ENCODE results near the gene FBXW5. TPM values are rescaled to one million over a fixed set of nuclear protein-coding genes. Genes with fewer than 3 reads are reported as not detected.

Gene FBXW5
- total and polyA plus RNA-seq, 10 of the 15 experiments (the other 5 are each of a cell fraction or from before 2014, with no cell fraction given), result 0.21 to 97.3 (median 44.5) TPM

Other genes starting within 250 kb of the FBXW5 start
Only the 7 nearest of the 32 such genes appear.
- gene TRAF2, start 58.2 kb downstream of the FBXW5 start, total RNA-seq (2014; rRNA removed), result 15.8 and 16.8 TPM in 2 replicates
- gene TRAF2, start 58.2 kb downstream of the FBXW5 start, total RNA-seq (2014; rRNA removed; fragmentation: Illumina TruSeq; extraction: Trizol), result 12.3 and 13.2 TPM in 2 replicates
- gene TRAF2, start 58.2 kb downstream of the FBXW5 start, total RNA-seq (2021), result 31.0 and 33.5 TPM in 2 replicates
- gene TRAF2, start 58.2 kb downstream of the FBXW5 start, polyA plus RNA-seq (2011; rRNA removed), result 10.5 and 21.6 TPM in 2 replicates
- gene TRAF2, start 58.2 kb downstream of the FBXW5 start, polyA plus RNA-seq (2014; fragmentation: Illumina TruSeq; extraction: Trizol), result 1.9 and 10.0 TPM in 2 replicates
- gene TRAF2, start 58.2 kb downstream of the FBXW5 start, polyA plus RNA-seq (2014; fragmentation: Nextera tagmentation; extraction: Ambion mirVana), result 1 to 10 TPM in 1 of 2 experiments, under 1 TPM in 1; 0.34 to 1.1 TPM
- gene TRAF2, start 58.2 kb downstream of the FBXW5 start, polyA plus RNA-seq (2014; rRNA removed), result 28.1 and 29.4 TPM in 2 replicates
- gene TRAF2, start 58.2 kb downstream of the FBXW5 start, polyA plus RNA-seq (2016; fragmentation: Nextera tagmentation; extraction: Ambion mirVana), result 10 to 100 TPM; 39.3 to 39.5 TPM
- not detected in 2 replicates for gene C8G, start 505 bp upstream of the FBXW5 start, total RNA-seq (2014; rRNA removed)
- not detected in 2 replicates for gene C8G, start 505 bp upstream of the FBXW5 start, total RNA-seq (2014; rRNA removed; fragmentation: Illumina TruSeq; extraction: Trizol)
- gene C8G, start 505 bp upstream of the FBXW5 start, total RNA-seq (2021), result 0.64 and 0.69 TPM in 2 replicates
- not detected in 2 replicates for gene C8G, start 505 bp upstream of the FBXW5 start, polyA plus RNA-seq (2011; rRNA removed)
- not detected in 2 replicates for gene C8G, start 505 bp upstream of the FBXW5 start, polyA plus RNA-seq (2014; fragmentation: Illumina TruSeq; extraction: Trizol)
- not detected for gene C8G, start 505 bp upstream of the FBXW5 start, polyA plus RNA-seq (2014; fragmentation: Nextera tagmentation; extraction: Ambion mirVana)
- gene C8G, start 505 bp upstream of the FBXW5 start, polyA plus RNA-seq (2014; rRNA removed), result 0.26 and 1.5 TPM in 2 replicates
- under 1 TPM in 1 of 2 experiments, not detected in 1; 0.50 TPM for gene C8G, start 505 bp upstream of the FBXW5 start, polyA plus RNA-seq (2016; fragmentation: Nextera tagmentation; extraction: Ambion mirVana)
- gene LCN12, start 7.5 kb upstream of the FBXW5 start, total RNA-seq (2014; rRNA removed), result 0.40 TPM in 1 of 2 replicates, not detected in the other
- not detected in 2 replicates for gene LCN12, start 7.5 kb upstream of the FBXW5 start, total RNA-seq (2014; rRNA removed; fragmentation: Illumina TruSeq; extraction: Trizol)
- gene LCN12, start 7.5 kb upstream of the FBXW5 start, total RNA-seq (2021), result 0.64 TPM in 1 of 2 replicates, not detected in the other
- 0.20 and 0.48 TPM in 2 replicates for gene LCN12, start 7.5 kb upstream of the FBXW5 start, polyA plus RNA-seq (2011; rRNA removed)
- gene LCN12, start 7.5 kb upstream of the FBXW5 start, polyA plus RNA-seq (2014; fragmentation: Illumina TruSeq; extraction: Trizol), result 0.25 TPM in 1 of 2 replicates, not detected in the other
- not detected for gene LCN12, start 7.5 kb upstream of the FBXW5 start, polyA plus RNA-seq (2014; fragmentation: Nextera tagmentation; extraction: Ambion mirVana)
- 0.06 and 0.41 TPM in 2 replicates for gene LCN12, start 7.5 kb upstream of the FBXW5 start, polyA plus RNA-seq (2014; rRNA removed)
- gene LCN12, start 7.5 kb upstream of the FBXW5 start, polyA plus RNA-seq (2016; fragmentation: Nextera tagmentation; extraction: Ambion mirVana), result under 1 TPM; 0.33 to 0.44 TPM
- not detected in 2 replicates for gene PTGDS, start 32.8 kb upstream of the FBXW5 start, total RNA-seq (2014; rRNA removed)
- gene PTGDS, start 32.8 kb upstream of the FBXW5 start, total RNA-seq (2014; rRNA removed; fragmentation: Illumina TruSeq; extraction: Trizol), result not detected in 2 replicates
- not detected in 2 replicates for gene PTGDS, start 32.8 kb upstream of the FBXW5 start, total RNA-seq (2021)
- not detected in 2 replicates for gene PTGDS, start 32.8 kb upstream of the FBXW5 start, polyA plus RNA-seq (2011; rRNA removed)
- gene PTGDS, start 32.8 kb upstream of the FBXW5 start, polyA plus RNA-seq (2014; fragmentation: Illumina TruSeq; extraction: Trizol), result not detected in 2 replicates
- gene PTGDS, start 32.8 kb upstream of the FBXW5 start, polyA plus RNA-seq (2014; fragmentation: Nextera tagmentation; extraction: Ambion mirVana), result not detected
- not detected in 2 replicates for gene PTGDS, start 32.8 kb upstream of the FBXW5 start, polyA plus RNA-seq (2014; rRNA removed)
- not detected for gene PTGDS, start 32.8 kb upstream of the FBXW5 start, polyA plus RNA-seq (2016; fragmentation: Nextera tagmentation; extraction: Ambion mirVana)
- not detected in 2 replicates for gene LCNL1, start 38.3 kb upstream of the FBXW5 start, total RNA-seq (2014; rRNA removed)
- gene LCNL1, start 38.3 kb upstream of the FBXW5 start, total RNA-seq (2014; rRNA removed; fragmentation: Illumina TruSeq; extraction: Trizol), result not detected in 2 replicates
- gene LCNL1, start 38.3 kb upstream of the FBXW5 start, total RNA-seq (2021), result not detected in 2 replicates
- not detected in 2 replicates for gene LCNL1, start 38.3 kb upstream of the FBXW5 start, polyA plus RNA-seq (2011; rRNA removed)
- gene LCNL1, start 38.3 kb upstream of the FBXW5 start, polyA plus RNA-seq (2014; fragmentation: Illumina TruSeq; extraction: Trizol), result not detected in 2 replicates
- not detected for gene LCNL1, start 38.3 kb upstream of the FBXW5 start, polyA plus RNA-seq (2014; fragmentation: Nextera tagmentation; extraction: Ambion mirVana)
- not detected in 2 replicates for gene LCNL1, start 38.3 kb upstream of the FBXW5 start, polyA plus RNA-seq (2014; rRNA removed)
- gene LCNL1, start 38.3 kb upstream of the FBXW5 start, polyA plus RNA-seq (2016; fragmentation: Nextera tagmentation; extraction: Ambion mirVana), result not detected
- 30.9 and 44.3 TPM in 2 replicates for gene PAXX, start 47.7 kb upstream of the FBXW5 start, total RNA-seq (2014; rRNA removed)
- 10.5 and 14.7 TPM in 2 replicates for gene PAXX, start 47.7 kb upstream of the FBXW5 start, total RNA-seq (2014; rRNA removed; fragmentation: Illumina TruSeq; extraction: Trizol)
- gene PAXX, start 47.7 kb upstream of the FBXW5 start, total RNA-seq (2021), result 47.7 and 49.3 TPM in 2 replicates
- 6.2 and 10.9 TPM in 2 replicates for gene PAXX, start 47.7 kb upstream of the FBXW5 start, polyA plus RNA-seq (2011; rRNA removed)
- 1.4 and 4.1 TPM in 2 replicates for gene PAXX, start 47.7 kb upstream of the FBXW5 start, polyA plus RNA-seq (2014; fragmentation: Illumina TruSeq; extraction: Trizol)
- gene PAXX, start 47.7 kb upstream of the FBXW5 start, polyA plus RNA-seq (2014; fragmentation: Nextera tagmentation; extraction: Ambion mirVana), result 1 to 10 TPM in 1 of 2 experiments, under 1 TPM in 1; 0.18 to 2.9 TPM
- gene PAXX, start 47.7 kb upstream of the FBXW5 start, polyA plus RNA-seq (2014; rRNA removed), result 50.6 and 67.5 TPM in 2 replicates
- 10 to 100 TPM; 60.1 to 60.6 TPM for gene PAXX, start 47.7 kb upstream of the FBXW5 start, polyA plus RNA-seq (2016; fragmentation: Nextera tagmentation; extraction: Ambion mirVana)
- not detected in 2 replicates for gene CLIC3, start 51.8 kb upstream of the FBXW5 start, total RNA-seq (2014; rRNA removed)
- not detected in 2 replicates for gene CLIC3, start 51.8 kb upstream of the FBXW5 start, total RNA-seq (2014; rRNA removed; fragmentation: Illumina TruSeq; extraction: Trizol)
- gene CLIC3, start 51.8 kb upstream of the FBXW5 start, total RNA-seq (2021), result not detected in 2 replicates
- gene CLIC3, start 51.8 kb upstream of the FBXW5 start, polyA plus RNA-seq (2011; rRNA removed), result not detected in 2 replicates
- not detected in 2 replicates for gene CLIC3, start 51.8 kb upstream of the FBXW5 start, polyA plus RNA-seq (2014; fragmentation: Illumina TruSeq; extraction: Trizol)
- not detected for gene CLIC3, start 51.8 kb upstream of the FBXW5 start, polyA plus RNA-seq (2014; fragmentation: Nextera tagmentation; extraction: Ambion mirVana)
- gene CLIC3, start 51.8 kb upstream of the FBXW5 start, polyA plus RNA-seq (2014; rRNA removed), result 0.25 TPM in 1 of 2 replicates, not detected in the other
- under 1 TPM in 1 of 2 experiments, not detected in 1; 0.31 TPM for gene CLIC3, start 51.8 kb upstream of the FBXW5 start, polyA plus RNA-seq (2016; fragmentation: Nextera tagmentation; extraction: Ambion mirVana)